SK-N-SH (cell line): ENCODE data around the gene GPR161.

ENCODE experiments used
- FOXJ3 ChIP-seq: sonication (generic); formaldehyde crosslinking; IDR thresholded peaks from 2 replicates; pipeline ENCODE4 v1.5.1; 2020; ENCODE audit warnings: mild to moderate bottlenecking, missing genetic modification reagents
- GABPA ChIP-seq: IDR thresholded peaks from 2 replicates; pipeline ENCODE4 v1.4.0; 2012; ENCODE audit warnings: low read depth, mild to moderate bottlenecking
- POLR2AphosphoS5 ChIP-seq: IDR thresholded peaks from 2 replicates; pipeline ENCODE4 v1.6.1; 2012; ENCODE audit warnings: low read depth, low read length
- RAD21 ChIP-seq: IDR thresholded peaks from 2 replicates; pipeline ENCODE4 v1.6.1; 2012; ENCODE audit warnings: mild to moderate bottlenecking, low read length
- SMC3 ChIP-seq: IDR thresholded peaks from 2 replicates; pipeline ENCODE4 v1.6.1; 2012; ENCODE audit warnings: low read depth, low read length, improper control_type of control experiment
- TEAD4 ChIP-seq: IDR thresholded peaks from 2 replicates; pipeline ENCODE4 v1.4.0; 2012; ENCODE audit warnings: mild to moderate bottlenecking, borderline replicate concordance; ENCODE audit not compliant: insufficient read depth
- TF ChIP-seq, protein P1 (sequence below): fragments of 200-600 bp; sonication (generic); IDR thresholded peaks from 2 replicates; pipeline ENCODE4 v1.6.1; 2017; ENCODE audit warnings: antibody characterized with exemption, mild to moderate bottlenecking, moderate library complexity
- TF ChIP-seq, protein P2 (sequence below): IDR thresholded peaks from 2 replicates; pipeline ENCODE4 v1.6.1; 2012; ENCODE audit warnings: mild to moderate bottlenecking, low read depth, low read length, moderate library complexity
- TF ChIP-seq, protein P3 (sequence below): IDR thresholded peaks from 2 replicates; pipeline ENCODE4 v1.4.0; 2012; ENCODE audit warnings: low read depth

DNA sequence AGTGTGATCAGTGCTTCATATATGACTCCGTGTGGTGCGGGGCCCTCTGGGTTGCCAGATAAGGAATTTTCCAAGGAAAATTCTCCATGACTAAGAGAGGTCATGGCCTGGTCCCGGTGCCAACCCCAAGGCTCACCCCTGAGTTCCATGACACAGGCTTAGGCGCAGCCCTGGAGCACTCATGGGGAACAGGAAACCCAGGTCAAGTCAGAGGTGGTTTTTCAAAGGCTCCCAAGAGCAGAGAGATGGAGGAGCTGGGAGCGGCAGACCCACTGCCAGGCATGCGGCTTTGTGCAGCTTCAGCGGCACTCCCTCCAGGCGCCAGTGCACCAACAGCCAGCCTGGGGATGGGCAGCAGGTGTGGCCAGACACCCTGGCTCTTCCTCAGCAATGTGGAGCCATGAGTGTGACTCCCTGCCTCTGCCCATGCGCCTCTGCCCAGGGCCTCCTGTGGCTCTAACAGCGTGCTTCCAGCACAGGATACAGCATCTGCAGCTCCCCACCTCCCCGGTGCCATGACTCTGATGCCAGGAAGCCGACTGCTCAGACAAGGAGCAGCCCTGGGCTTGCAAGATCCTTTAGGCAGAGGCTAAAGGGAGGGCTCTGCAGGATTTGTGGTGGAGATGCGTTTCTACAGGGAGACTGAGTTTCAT is 47.3 kb downstream of the GPR161 start:
- TF ChIP-seq SMC3, result no peak
- TF ChIP-seq, protein P1, sequence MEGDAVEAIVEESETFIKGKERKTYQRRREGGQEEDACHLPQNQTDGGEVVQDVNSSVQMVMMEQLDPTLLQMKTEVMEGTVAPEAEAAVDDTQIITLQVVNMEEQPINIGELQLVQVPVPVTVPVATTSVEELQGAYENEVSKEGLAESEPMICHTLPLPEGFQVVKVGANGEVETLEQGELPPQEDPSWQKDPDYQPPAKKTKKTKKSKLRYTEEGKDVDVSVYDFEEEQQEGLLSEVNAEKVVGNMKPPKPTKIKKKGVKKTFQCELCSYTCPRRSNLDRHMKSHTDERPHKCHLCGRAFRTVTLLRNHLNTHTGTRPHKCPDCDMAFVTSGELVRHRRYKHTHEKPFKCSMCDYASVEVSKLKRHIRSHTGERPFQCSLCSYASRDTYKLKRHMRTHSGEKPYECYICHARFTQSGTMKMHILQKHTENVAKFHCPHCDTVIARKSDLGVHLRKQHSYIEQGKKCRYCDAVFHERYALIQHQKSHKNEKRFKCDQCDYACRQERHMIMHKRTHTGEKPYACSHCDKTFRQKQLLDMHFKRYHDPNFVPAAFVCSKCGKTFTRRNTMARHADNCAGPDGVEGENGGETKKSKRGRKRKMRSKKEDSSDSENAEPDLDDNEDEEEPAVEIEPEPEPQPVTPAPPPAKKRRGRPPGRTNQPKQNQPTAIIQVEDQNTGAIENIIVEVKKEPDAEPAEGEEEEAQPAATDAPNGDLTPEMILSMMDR, result no peak
- TF ChIP-seq TEAD4, result no peak
- TF ChIP-seq GABPA, result no peak
- no peak for TF ChIP-seq FOXJ3
- TF ChIP-seq, protein P2, sequence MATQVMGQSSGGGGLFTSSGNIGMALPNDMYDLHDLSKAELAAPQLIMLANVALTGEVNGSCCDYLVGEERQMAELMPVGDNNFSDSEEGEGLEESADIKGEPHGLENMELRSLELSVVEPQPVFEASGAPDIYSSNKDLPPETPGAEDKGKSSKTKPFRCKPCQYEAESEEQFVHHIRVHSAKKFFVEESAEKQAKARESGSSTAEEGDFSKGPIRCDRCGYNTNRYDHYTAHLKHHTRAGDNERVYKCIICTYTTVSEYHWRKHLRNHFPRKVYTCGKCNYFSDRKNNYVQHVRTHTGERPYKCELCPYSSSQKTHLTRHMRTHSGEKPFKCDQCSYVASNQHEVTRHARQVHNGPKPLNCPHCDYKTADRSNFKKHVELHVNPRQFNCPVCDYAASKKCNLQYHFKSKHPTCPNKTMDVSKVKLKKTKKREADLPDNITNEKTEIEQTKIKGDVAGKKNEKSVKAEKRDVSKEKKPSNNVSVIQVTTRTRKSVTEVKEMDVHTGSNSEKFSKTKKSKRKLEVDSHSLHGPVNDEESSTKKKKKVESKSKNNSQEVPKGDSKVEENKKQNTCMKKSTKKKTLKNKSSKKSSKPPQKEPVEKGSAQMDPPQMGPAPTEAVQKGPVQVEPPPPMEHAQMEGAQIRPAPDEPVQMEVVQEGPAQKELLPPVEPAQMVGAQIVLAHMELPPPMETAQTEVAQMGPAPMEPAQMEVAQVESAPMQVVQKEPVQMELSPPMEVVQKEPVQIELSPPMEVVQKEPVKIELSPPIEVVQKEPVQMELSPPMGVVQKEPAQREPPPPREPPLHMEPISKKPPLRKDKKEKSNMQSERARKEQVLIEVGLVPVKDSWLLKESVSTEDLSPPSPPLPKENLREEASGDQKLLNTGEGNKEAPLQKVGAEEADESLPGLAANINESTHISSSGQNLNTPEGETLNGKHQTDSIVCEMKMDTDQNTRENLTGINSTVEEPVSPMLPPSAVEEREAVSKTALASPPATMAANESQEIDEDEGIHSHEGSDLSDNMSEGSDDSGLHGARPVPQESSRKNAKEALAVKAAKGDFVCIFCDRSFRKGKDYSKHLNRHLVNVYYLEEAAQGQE, result no peak
- no peak for TF ChIP-seq RAD21
- TF ChIP-seq, protein P3, sequence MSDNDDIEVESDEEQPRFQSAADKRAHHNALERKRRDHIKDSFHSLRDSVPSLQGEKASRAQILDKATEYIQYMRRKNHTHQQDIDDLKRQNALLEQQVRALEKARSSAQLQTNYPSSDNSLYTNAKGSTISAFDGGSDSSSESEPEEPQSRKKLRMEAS, result no peak
- TF ChIP-seq POLR2AphosphoS5, result no peak
